ENCODE measurements around the gene PATJ.

DNA sequence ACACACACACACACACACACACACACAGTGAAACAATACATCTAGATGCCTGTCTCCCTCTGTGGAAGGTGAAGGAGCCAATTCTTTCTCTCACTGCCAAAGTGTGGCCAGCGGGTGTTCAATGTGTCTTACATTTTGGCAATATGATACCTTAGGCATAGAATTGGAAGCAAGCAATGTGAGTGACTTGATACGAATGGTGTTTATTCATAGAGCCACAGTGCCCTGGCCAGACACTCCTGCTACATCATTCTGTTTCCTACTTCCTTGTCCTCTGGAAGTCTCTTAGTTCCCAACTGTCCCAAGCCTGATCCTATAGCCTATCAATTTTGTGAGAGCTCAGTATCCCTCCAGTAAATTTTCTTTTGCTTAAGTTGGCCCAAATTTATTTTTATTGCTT is 282.4 kb downstream of the PATJ start:
- TF ChIP-seq CTCF (conservative IDR thresholded peaks at IDR 0.05; ENCODE audit: low read depth in 2 of 2) (no peak), CREB1 (CRISPR knock-in tag; IDR thresholded peaks at IDR 0.05; ENCODE audit: low read depth) (no peak), POLR2AphosphoS5 (IDR thresholded peaks at IDR 0.05; ENCODE audit: low read depth) (no peak), EZH2 (IDR thresholded peaks at IDR 0.05; ENCODE audit: low read depth, unreplicated experiment) (no peak), REST (IDR thresholded peaks at IDR 0.05; ENCODE audit: unreplicated experiment) (no peak), EZH2phosphoT487 (IDR thresholded peaks at IDR 0.05; ENCODE audit: unreplicated experiment) (no peak)
